KBM-7 (cell line): ENCODE data around the gene PARD3.
A peak's percentile ranks its signal among the peaks of the same experiment; 100 is the strongest.

Source experiments
- DNase-seq: peaks from one replicate; pipeline ENCODE4 v3.0.0-alpha.2; 2015
- in situ Hi-C: fragments of 300-500 bp; cut with MboI; formaldehyde crosslinking; loops from 2 replicates; pipeline ENCODE4 v1.14.3; 2020; ENCODE audit warnings: low sequenced_read_pairs, low pct_unique_long_range_greater_than_20kb, mixed read lengths

The PARD3 gene

DNA sequence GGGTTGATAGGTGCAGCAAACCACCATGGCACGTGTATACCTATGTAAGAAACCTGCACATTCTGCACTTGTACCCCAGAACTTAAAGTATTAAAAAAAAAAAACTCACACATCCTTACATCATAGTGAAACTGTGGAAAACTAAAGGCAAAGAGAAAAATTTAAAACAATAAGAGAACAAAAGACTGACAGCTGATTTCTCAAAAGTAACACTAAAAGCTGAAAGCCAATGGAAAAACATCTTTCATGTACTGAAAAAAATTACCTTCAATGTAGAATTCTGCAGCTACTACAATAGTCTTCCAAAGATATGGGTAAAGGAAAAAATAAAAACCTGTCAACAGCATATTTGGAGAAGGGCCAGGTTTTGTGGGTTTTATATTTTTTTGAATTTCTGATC is 751.5 kb downstream of the PARD3 start:
- DNase-seq, result no peak
- in situ Hi-C loops, result no loop called here

DNA sequence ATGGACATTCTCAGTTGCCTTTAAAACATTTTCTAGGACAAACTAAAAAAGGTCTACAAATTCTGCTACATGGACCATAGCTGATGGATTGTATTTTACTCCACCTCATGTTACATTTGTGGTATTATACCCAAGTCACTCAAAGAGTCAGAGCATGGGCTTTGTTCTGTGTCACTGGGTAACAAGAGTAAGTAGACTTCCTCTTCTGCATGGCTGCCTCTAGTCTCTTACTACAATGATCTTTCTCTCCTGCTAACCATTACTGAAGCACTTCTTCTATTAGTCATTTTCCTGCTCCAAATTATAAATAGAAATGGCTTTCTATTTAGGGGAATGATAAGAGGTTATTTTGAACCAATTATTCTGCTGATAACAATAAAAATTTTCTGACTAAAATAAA is 753.3 kb downstream of the PARD3 start:
- in situ Hi-C loops, result no loop called here
- DNase-seq, result peak; percentile 5
